Measurements from ENCODE around the gene CCDC47.
A peak's percentile ranks its signal among the peaks of the same experiment; 100 is the strongest.

CCDC47 gene

GRCh38 chr17:63758428-63758827 lies 15.0 kb downstream of the CCDC47 start:
- no peak for TF ChIP-seq CTCF (IDR thresholded peaks at IDR 0.05; ENCODE audit: low read length, missing control alignments)
- H3K4me3 ChIP-seq (replicated peaks; ENCODE audit: low read depth, low read length) = no peak overlapping the region
- DNase-seq (ENCODE audit: low read depth) = no peak

GRCh38 chr17:63754046-63754445 lies 19.4 kb downstream of the CCDC47 start:
- DNase-seq (ENCODE audit: low read depth) = no peak
- no peak overlapping the region for H3K4me3 ChIP-seq (replicated peaks; ENCODE audit: low read depth, low read length)
- no peak for TF ChIP-seq CTCF (IDR thresholded peaks at IDR 0.05; ENCODE audit: low read length, missing control alignments)

- no peak for TF ChIP-seq CTCF (IDR thresholded peaks at IDR 0.05; ENCODE audit: low read length, missing control alignments)
- DNase-seq (ENCODE audit: low read depth) = no peak
- H3K4me3 ChIP-seq (replicated peaks; ENCODE audit: low read depth, low read length) = no peak overlapping the region
These were observed 20.2 kb downstream of the CCDC47 start for GRCh38 chr17:63753215-63753614.

GRCh38 chr17:63752707-63753106 lies 20.7 kb downstream of the CCDC47 start:
- H3K4me3 ChIP-seq (replicated peaks; ENCODE audit: low read depth, low read length) = no peak overlapping the region
- no peak for TF ChIP-seq CTCF (IDR thresholded peaks at IDR 0.05; ENCODE audit: low read length, missing control alignments)
- DNase-seq (ENCODE audit: low read depth) = no peak

GRCh38 chr17:63751806-63752205 lies 21.6 kb downstream of the CCDC47 start:
- DNase-seq (ENCODE audit: low read depth) = no peak
- TF ChIP-seq CTCF (IDR thresholded peaks at IDR 0.05; ENCODE audit: low read length, missing control alignments) = no peak

GRCh38 chr17:63741408-63742173 lies 31.8 kb downstream of the CCDC47 start, which contains the start of gene STRADA:
Gene STRADA (minus strand): TSS chr17:63741799. CDS start chr17:63728369, 13,430 bp downstream.
- TF ChIP-seq CTCF (IDR thresholded peaks at IDR 0.05; ENCODE audit: low read length, missing control alignments) = no peak
- peak; percentile 96 for DNase-seq (ENCODE audit: low read depth)
- H3K4me3 ChIP-seq (replicated peaks; ENCODE audit: low read depth, low read length) = peak within 1 kb of the TSS; percentile 88

More at GRCh38 chr17:63751806-63752205, 21.6 kb downstream of the CCDC47 start:
- H3K4me3 ChIP-seq (replicated peaks; ENCODE audit: low read depth, low read length) = no peak overlapping the region

- peak; percentile 2 for DNase-seq (ENCODE audit: low read depth)
- TF ChIP-seq CTCF (IDR thresholded peaks at IDR 0.05; ENCODE audit: low read length, missing control alignments) = no peak
- H3K4me3 ChIP-seq (replicated peaks; ENCODE audit: low read depth, low read length) = peak overlapping the region; percentile 88
These were observed 32.3 kb downstream of the CCDC47 start for GRCh38 chr17:63741143-63741407.
